Measurements from ENCODE around the gene PHACTR4. TPM values are rescaled to one million over a fixed set of nuclear protein-coding genes. Genes with fewer than 3 reads are reported as not detected.

PHACTR4 gene
- total and polyA plus RNA-seq, 4 donors: 14.2 to 40.2 (median 29.2) TPM

DNA sequence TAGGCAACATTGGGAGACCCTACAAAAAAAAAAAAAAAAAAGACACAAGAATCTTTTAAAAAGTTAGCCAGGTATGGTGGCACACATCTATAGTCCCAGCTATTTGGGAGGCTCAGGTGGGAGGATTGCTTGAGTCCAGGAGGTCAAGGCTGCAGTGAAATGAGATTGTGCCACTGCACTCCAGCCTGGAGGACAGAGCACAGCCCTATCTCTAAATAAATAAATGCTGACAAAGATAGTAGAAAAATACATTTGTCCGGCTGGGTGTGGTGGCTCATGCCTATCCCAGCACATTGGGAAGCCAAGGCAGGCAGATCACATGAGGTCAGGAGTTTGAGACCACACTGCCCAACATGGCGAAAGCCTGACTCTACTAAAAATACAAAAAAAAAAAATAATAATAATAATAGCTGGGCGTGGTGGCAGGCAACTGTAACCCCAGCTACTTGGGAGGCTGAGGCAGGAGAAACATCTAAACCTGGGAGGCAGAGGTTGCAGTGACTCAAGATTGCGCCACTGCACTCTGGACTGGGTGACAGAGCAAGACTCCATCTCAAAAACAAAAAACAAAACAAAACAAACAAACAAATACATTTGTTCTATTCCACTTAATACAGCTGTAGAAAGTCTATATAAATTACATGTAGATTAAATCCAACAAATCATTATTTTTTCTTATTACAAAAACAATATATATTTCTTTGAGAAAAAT is 48.5 kb downstream of the PHACTR4 start:
- H3K4me1 ChIP-seq (ENCODE audit: control insufficient read depth, insufficient read depth, low read length): peaks cover 3% of the 10 kb centered on the region
- no peaks in the 10 kb centered on the region for H3K9me3 ChIP-seq (ENCODE audit: control insufficient read depth, insufficient read depth, low read length)
- H3K27me3 ChIP-seq (ENCODE audit: control insufficient read depth, insufficient read depth, low read length): no peaks in the 10 kb centered on the region
- H3K36me3 ChIP-seq (ENCODE audit: control insufficient read depth, insufficient read depth, low read length): no peaks in the 10 kb centered on the region
- DNase-seq (ENCODE audit: low read depth in 4 of 6, low spot score in 6 of 6): no peak
- no peak overlapping the region for H3K4me3 ChIP-seq (ENCODE audit: low read depth, low read length)
- no CpG with 5 or more reads among the region's 4 CpGs for WGBS (ENCODE audit: insufficient coverage)
- H3K27ac ChIP-seq (ENCODE audit: low read depth, low read length): no peak overlapping the region

DNA sequence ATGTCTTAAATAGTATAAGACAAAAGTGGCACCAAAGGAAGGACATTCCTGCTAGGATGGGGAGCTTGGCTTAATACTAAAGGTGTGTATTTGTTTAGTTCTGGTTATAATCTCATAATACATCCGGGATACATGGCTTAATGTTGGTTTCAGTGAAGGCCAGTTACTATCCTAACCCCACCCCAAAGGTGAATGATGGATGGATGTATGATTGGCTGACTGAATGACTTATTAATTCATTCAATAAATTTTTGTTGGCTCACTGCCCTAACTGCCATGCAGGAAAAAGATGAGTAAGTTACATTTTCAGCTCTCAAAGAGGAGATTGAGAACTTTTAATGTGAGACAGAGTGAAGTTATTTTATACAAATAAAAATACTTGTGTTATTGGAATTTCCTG is 52.2 kb downstream of the PHACTR4 start:
- no peaks in the 10 kb centered on the region for H3K4me1 ChIP-seq (ENCODE audit: control insufficient read depth, insufficient read depth, low read length)
- H3K4me3 ChIP-seq (ENCODE audit: low read depth, low read length): no peak overlapping the region
- H3K9me3 ChIP-seq (ENCODE audit: control insufficient read depth, insufficient read depth, low read length): no peaks in the 10 kb centered on the region
- H3K27ac ChIP-seq (ENCODE audit: low read depth, low read length): no peak overlapping the region
- no peaks in the 10 kb centered on the region for H3K27me3 ChIP-seq (ENCODE audit: control insufficient read depth, insufficient read depth, low read length)
- DNase-seq (ENCODE audit: low read depth in 4 of 6, low spot score in 6 of 6): no peak
- WGBS (ENCODE audit: insufficient coverage): no CpG with 5 or more reads among the region's 1 CpG
- H3K36me3 ChIP-seq (ENCODE audit: control insufficient read depth, insufficient read depth, low read length): peaks cover 8% of the 10 kb centered on the region

DNA sequence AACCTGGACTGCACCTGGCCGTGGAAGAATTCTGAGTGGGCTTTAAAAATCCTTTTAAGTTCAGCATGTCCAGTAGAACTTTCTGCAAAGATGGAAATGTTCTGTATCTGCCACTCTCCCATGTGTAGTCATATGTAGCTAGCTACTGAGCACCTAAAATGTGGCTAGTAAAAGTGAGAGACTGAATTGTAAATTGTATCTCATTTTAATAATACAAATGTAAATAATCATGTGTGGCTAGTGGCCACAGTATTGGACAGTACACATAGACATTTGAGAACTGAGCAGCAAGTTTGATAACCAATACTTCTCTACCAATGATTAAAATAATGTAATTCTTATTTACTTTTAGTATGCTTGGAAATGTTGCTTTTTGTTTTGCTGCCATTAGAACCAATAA is 57.3 kb downstream of the PHACTR4 start:
- Histone ChIP-seq H3K4me3 (ENCODE audit: low read depth, low read length) (no peak overlapping the region), H3K27ac (ENCODE audit: low read depth, low read length) (no peak overlapping the region), H3K4me1 (ENCODE audit: control insufficient read depth, insufficient read depth, low read length) (no peaks in the 10 kb centered on the region), H3K9me3 (ENCODE audit: control insufficient read depth, insufficient read depth, low read length) (no peaks in the 10 kb centered on the region), H3K27me3 (ENCODE audit: control insufficient read depth, insufficient read depth, low read length) (no peaks in the 10 kb centered on the region), H3K36me3 (ENCODE audit: control insufficient read depth, insufficient read depth, low read length) (peaks cover 8% of the 10 kb centered on the region)
- WGBS (ENCODE audit: insufficient coverage): no CpG with 5 or more reads among the region's 1 CpG
- DNase-seq (ENCODE audit: low read depth in 4 of 6, low spot score in 6 of 6): no peak

DNA sequence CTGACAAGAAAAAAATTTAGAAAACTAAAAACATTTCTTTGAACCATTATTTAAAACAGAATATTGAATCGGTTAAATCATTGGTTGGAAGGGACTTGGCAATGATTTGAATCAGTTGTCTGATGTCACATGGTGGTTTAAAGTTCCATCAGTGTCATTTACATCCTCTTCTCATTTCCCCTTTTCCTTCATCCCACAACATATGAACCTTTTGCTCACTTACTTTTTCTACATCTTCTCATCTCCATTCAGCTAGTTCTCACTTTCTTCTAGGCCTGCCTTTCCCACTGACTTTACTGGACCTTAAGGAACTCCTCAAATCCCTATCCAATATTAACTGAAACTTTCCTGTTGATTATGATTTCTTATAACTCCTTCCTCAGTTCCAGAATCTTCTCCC is 58.5 kb downstream of the PHACTR4 start:
- no peak overlapping the region for H3K27ac ChIP-seq (ENCODE audit: low read depth, low read length)
- peaks cover 8% of the 10 kb centered on the region for H3K36me3 ChIP-seq (ENCODE audit: control insufficient read depth, insufficient read depth, low read length)
- no CpG with 5 or more reads among the region's 1 CpG for WGBS (ENCODE audit: insufficient coverage)
- no peaks in the 10 kb centered on the region for H3K4me1 ChIP-seq (ENCODE audit: control insufficient read depth, insufficient read depth, low read length)
- no peaks in the 10 kb centered on the region for H3K27me3 ChIP-seq (ENCODE audit: control insufficient read depth, insufficient read depth, low read length)
- H3K9me3 ChIP-seq (ENCODE audit: control insufficient read depth, insufficient read depth, low read length): no peaks in the 10 kb centered on the region
- no peak overlapping the region for H3K4me3 ChIP-seq (ENCODE audit: low read depth, low read length)
- DNase-seq (ENCODE audit: low read depth in 4 of 6, low spot score in 6 of 6): no peak

DNA sequence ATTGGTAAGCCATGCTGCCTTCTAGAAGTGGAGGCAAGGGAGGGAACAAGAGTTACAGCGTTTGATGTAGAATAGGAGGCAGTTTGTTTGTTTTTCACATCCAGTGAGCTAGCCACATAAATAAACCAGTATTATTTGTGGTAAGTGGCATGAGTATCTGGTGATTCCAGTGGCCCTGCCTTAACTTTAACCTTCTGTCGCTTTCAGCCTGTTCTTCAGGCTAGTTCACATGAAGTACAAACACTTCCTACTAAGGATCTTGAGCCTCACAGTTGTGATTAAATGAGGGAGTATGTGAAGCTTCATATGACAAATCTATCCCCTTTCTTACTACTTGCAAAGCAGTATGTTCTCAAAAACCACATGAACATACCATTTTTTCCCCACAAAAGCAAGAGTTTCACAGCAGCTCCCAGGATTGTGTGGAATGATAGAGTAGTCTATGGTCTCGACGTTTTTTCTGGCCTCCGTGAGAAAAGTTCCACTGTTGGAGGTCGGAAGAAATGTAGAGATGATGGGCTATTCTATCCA is 59.5 kb downstream of the PHACTR4 start:
- Histone ChIP-seq H3K27me3 (ENCODE audit: control insufficient read depth, insufficient read depth, low read length) (no peaks in the 10 kb centered on the region), H3K27ac (ENCODE audit: low read depth, low read length) (no peak overlapping the region), H3K9me3 (ENCODE audit: control insufficient read depth, insufficient read depth, low read length) (no peaks in the 10 kb centered on the region), H3K4me3 (ENCODE audit: low read depth, low read length) (no peak overlapping the region), H3K4me1 (ENCODE audit: control insufficient read depth, insufficient read depth, low read length) (no peaks in the 10 kb centered on the region), H3K36me3 (ENCODE audit: control insufficient read depth, insufficient read depth, low read length) (peaks cover 8% of the 10 kb centered on the region)
- WGBS (ENCODE audit: insufficient coverage): 86% methylated on average over 4 of the region's 6 CpGs
- DNase-seq (ENCODE audit: low read depth in 4 of 6, low spot score in 6 of 6): no peak

DNA sequence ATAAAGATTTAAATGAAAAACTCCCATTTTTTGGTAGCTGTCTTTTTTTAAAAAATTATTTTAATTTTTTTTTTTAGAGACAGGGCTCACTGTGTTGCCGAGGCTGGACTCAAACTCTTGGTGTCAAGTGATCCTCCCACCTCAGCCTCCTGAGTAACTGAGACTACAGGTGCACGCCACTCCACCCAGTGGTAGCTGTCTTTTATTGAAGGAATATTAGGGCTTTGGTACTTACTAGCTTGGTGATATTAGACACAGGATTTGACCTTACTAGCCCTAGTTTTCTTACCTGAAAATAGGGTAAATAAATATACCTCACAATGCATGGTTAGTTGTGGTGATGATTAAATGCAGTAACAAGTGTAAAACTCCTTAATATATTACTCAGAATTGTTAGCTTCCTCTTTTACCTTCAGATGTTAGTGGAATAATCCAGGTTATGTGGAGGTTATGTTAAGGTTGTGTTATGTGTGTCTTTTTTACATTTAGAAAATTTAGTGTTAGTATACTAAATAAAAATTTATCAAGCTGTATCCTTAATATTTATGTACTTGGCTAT is 66.8 kb downstream of the PHACTR4 start:
- H3K36me3 ChIP-seq (ENCODE audit: control insufficient read depth, insufficient read depth, low read length): no peaks in the 10 kb centered on the region
- WGBS (ENCODE audit: insufficient coverage): no CpG with 5 or more reads among the region's 2 CpGs
- H3K9me3 ChIP-seq (ENCODE audit: control insufficient read depth, insufficient read depth, low read length): no peaks in the 10 kb centered on the region
- no peaks in the 10 kb centered on the region for H3K27me3 ChIP-seq (ENCODE audit: control insufficient read depth, insufficient read depth, low read length)
- no peak for DNase-seq (ENCODE audit: low read depth in 4 of 6, low spot score in 6 of 6)
- H3K4me1 ChIP-seq (ENCODE audit: control insufficient read depth, insufficient read depth, low read length): peaks cover 6% of the 10 kb centered on the region
- no peak overlapping the region for H3K4me3 ChIP-seq (ENCODE audit: low read depth, low read length)
- H3K27ac ChIP-seq (ENCODE audit: low read depth, low read length): no peak overlapping the region

DNA sequence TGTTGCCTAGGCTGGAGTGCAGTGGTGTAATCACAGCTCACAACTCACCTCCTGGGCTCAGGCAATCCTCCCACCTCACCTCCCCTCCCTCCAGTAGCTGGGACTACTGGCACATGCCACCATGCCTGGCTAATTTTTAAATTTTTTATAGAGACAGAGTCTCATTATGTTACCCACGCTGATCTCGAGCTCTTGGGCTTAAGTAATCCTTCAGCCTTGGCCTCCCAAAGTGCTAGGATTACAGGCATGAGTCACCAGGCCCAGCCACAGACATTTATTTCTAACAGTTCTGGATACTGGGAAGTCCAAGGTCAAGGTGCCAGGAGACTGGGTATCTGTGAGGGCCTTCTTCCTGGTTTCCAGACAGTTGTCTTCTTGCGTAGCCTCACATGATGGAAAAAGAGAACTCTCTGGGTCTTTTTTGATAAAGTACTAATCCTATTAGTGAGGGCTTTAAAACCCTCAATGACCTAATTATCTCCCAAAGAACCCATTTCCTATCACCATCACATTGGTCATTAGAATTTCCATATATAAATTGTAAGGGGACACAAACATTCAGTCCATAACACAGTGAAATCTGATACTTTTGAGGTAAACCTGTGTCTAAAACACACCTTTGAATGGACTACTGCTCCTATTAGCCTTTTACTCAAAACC is 67.9 kb downstream of the PHACTR4 start:
- WGBS (ENCODE audit: insufficient coverage): no CpG with 5 or more reads among the region's 3 CpGs
- H3K27me3 ChIP-seq (ENCODE audit: control insufficient read depth, insufficient read depth, low read length): no peaks in the 10 kb centered on the region
- no peak for DNase-seq (ENCODE audit: low read depth in 4 of 6, low spot score in 6 of 6)
- H3K4me1 ChIP-seq (ENCODE audit: control insufficient read depth, insufficient read depth, low read length): peaks cover 6% of the 10 kb centered on the region
- H3K4me3 ChIP-seq (ENCODE audit: low read depth, low read length): no peak overlapping the region
- peak overlapping the region; percentile 69 for H3K27ac ChIP-seq (ENCODE audit: low read depth, low read length)
- H3K36me3 ChIP-seq (ENCODE audit: control insufficient read depth, insufficient read depth, low read length): no peaks in the 10 kb centered on the region
- H3K9me3 ChIP-seq (ENCODE audit: control insufficient read depth, insufficient read depth, low read length): no peaks in the 10 kb centered on the region

DNA sequence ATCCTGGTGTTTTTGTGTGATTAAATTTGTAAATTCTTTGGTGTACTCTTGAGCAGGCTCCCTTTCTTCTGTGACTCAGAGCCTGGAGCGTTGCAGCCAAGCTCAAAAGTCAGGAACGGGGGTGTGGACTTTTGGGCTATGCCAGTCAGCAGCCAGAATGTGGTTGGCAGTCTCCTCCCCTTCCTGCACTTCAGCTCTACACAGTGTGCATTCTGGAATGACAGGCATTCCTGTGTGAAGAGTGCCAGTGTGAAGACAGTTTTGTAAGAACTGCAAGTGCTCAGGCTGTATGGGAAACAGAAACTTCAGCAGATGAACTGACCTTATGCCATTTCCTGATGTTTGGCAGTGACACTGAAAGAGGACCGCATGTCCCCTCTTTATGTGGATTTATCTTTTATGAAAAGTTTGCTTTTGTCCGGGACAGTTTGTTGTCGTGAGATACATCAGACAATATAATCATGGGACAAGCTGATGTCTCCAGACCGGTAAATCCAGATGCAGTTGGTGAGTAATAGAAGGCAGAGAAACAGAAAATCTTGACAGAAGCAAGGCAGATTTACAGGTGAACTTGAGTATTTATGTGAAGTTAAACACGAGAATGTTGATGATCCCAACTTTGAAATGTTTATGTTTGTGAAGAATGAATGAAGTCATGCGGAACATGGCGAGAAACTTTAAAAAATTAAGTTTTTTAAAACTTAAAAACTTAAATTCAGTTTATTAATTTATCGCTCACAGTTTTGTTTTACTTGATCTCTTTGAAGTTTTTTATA is 68.6 kb downstream of the PHACTR4 start:
- WGBS (ENCODE audit: insufficient coverage): 63% methylated on average over 5 of the region's 10 CpGs
- peak overlapping the region; percentile 69 for H3K27ac ChIP-seq (ENCODE audit: low read depth, low read length)
- H3K36me3 ChIP-seq (ENCODE audit: control insufficient read depth, insufficient read depth, low read length): no peaks in the 10 kb centered on the region
- H3K4me3 ChIP-seq (ENCODE audit: low read depth, low read length): no peak overlapping the region
- peak in 5 of 6 donors; percentile 12 to 76 (median 28) for DNase-seq (ENCODE audit: low read depth in 4 of 6, low spot score in 6 of 6)
- peaks cover 6% of the 10 kb centered on the region for H3K4me1 ChIP-seq (ENCODE audit: control insufficient read depth, insufficient read depth, low read length)
- no peaks in the 10 kb centered on the region for H3K9me3 ChIP-seq (ENCODE audit: control insufficient read depth, insufficient read depth, low read length)
- no peaks in the 10 kb centered on the region for H3K27me3 ChIP-seq (ENCODE audit: control insufficient read depth, insufficient read depth, low read length)

DNA sequence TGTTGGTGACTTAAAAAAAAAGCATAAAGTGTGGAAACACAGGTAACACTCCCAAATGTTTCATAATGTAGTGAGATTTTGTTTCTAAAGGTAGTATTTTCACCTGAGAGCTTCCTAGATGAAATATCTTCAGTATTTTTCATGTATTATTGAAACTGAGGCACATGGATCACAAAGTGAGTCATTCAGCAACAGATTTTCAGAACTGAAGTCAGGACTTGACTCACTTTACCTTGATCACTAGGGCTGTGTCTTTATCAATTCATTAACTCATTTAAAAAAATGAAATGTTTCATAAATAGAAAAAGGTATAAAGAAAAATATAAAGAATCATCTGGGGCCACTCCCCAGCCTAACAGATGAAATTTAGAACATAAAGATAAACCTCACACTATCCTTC is 69.8 kb downstream of the PHACTR4 start:
- Histone ChIP-seq H3K9me3 (ENCODE audit: control insufficient read depth, insufficient read depth, low read length) (no peaks in the 10 kb centered on the region), H3K4me1 (ENCODE audit: control insufficient read depth, insufficient read depth, low read length) (peaks cover 6% of the 10 kb centered on the region), H3K4me3 (ENCODE audit: low read depth, low read length) (no peak overlapping the region), H3K36me3 (ENCODE audit: control insufficient read depth, insufficient read depth, low read length) (peaks cover 4% of the 10 kb centered on the region), H3K27me3 (ENCODE audit: control insufficient read depth, insufficient read depth, low read length) (no peaks in the 10 kb centered on the region), H3K27ac (ENCODE audit: low read depth, low read length) (no peak overlapping the region)
- no peak for DNase-seq (ENCODE audit: low read depth in 4 of 6, low spot score in 6 of 6)

Measured in spinal cord (tissue), 10 donors.